Measurements from ENCODE around the gene SIN3B. TPM values are rescaled to one million over a fixed set of nuclear protein-coding genes. Genes with fewer than 3 reads are reported as not detected.

Gene SIN3B
- polyA plus RNA-seq, 1 donor from 2014 or later, result 31.2 TPM

GRCh38 chr19:16836115-16837034, 7.2 kb downstream of the SIN3B start:
- Histone ChIP-seq H3K36me3 (ENCODE audit: insufficient read depth, low read length) (no peaks in the 10 kb centered on the region), H3K9ac (ENCODE audit: low read length) (no peak overlapping the region)

GRCh38 chr19:16837035-16837362, 7.8 kb downstream of the SIN3B start:
- TF ChIP-seq REST (IDR thresholded peaks at IDR 0.05; ENCODE audit: borderline replicate concordance) (no peak), EZH2 (IDR thresholded peaks at IDR 0.05; ENCODE audit: borderline replicate concordance, insufficient read depth, low read length, poor library complexity, severe bottlenecking) (no peak), POLR2AphosphoS5 (IDR thresholded peaks at IDR 0.05) (no peak), TAF1 (IDR thresholded peaks at IDR 0.05; ENCODE audit: low read depth) (no peak), SMC3 (conservative IDR thresholded peaks at IDR 0.05; ENCODE audit: poor library complexity) (no peak), MXI1 (conservative IDR thresholded peaks at IDR 0.05; ENCODE audit: poor library complexity, severe bottlenecking) (no peak), CTCF (IDR thresholded peaks at IDR 0.05; ENCODE audit: poor library complexity, severe bottlenecking) (no peak), EP300 (conservative IDR thresholded peaks at IDR 0.05; ENCODE audit: poor library complexity, severe bottlenecking) (no peak), RAD21 (conservative IDR thresholded peaks at IDR 0.05) (no peak)
- H3F3A ChIP-seq (ENCODE audit: insufficient read depth, low read length, poor library complexity, severe bottlenecking), result no peaks in the 10 kb centered on the region
- no peak overlapping the region for H3K4me2 ChIP-seq (ENCODE audit: low read length)
- no peaks in the 10 kb centered on the region for H3K9me3 ChIP-seq (ENCODE audit: low read length)
- no peak overlapping the region for H3K9ac ChIP-seq (ENCODE audit: low read length)
- no peak overlapping the region for H2AFZ ChIP-seq (ENCODE audit: low read depth, low read length)
- no peak overlapping the region for H3K27ac ChIP-seq (ENCODE audit: low read length)
- no peaks in the 10 kb centered on the region for H3K36me3 ChIP-seq (ENCODE audit: insufficient read depth, low read length)
- no peaks in the 10 kb centered on the region for H3K27me3 ChIP-seq (ENCODE audit: insufficient read depth, low read depth, low read length)
- no peaks in the 10 kb centered on the region for H3K79me2 ChIP-seq (replicated peaks; ENCODE audit: insufficient read depth, low read length)
- H3K4me3 ChIP-seq (ENCODE audit: low read length), result no peak overlapping the region
- no peaks in the 10 kb centered on the region for H4K20me1 ChIP-seq (ENCODE audit: insufficient read depth)
- H3K9me2 ChIP-seq (ENCODE audit: insufficient read depth, low read length), result no peaks in the 10 kb centered on the region

More at GRCh38 chr19:16836115-16837034, 7.2 kb downstream of the SIN3B start:
- no peak overlapping the region for H3K27ac ChIP-seq (ENCODE audit: low read length)
- H3K79me2 ChIP-seq (replicated peaks; ENCODE audit: insufficient read depth, low read length), result no peaks in the 10 kb centered on the region
- no peaks in the 10 kb centered on the region for H3K9me2 ChIP-seq (ENCODE audit: insufficient read depth, low read length)
- no peaks in the 10 kb centered on the region for H3K9me3 ChIP-seq (ENCODE audit: low read length)
- no peaks in the 10 kb centered on the region for H4K20me1 ChIP-seq (ENCODE audit: insufficient read depth)
- no peaks in the 10 kb centered on the region for H3K27me3 ChIP-seq (ENCODE audit: insufficient read depth, low read depth, low read length)
- H2AFZ ChIP-seq (ENCODE audit: low read depth, low read length), result no peak overlapping the region
- H3K4me3 ChIP-seq (ENCODE audit: low read length), result no peak overlapping the region
- TF ChIP-seq TAF1 (IDR thresholded peaks at IDR 0.05; ENCODE audit: low read depth) (no peak), SMC3 (conservative IDR thresholded peaks at IDR 0.05; ENCODE audit: poor library complexity) (no peak), RAD21 (conservative IDR thresholded peaks at IDR 0.05) (no peak), CTCF (IDR thresholded peaks at IDR 0.05; ENCODE audit: poor library complexity, severe bottlenecking) (no peak), MXI1 (conservative IDR thresholded peaks at IDR 0.05; ENCODE audit: poor library complexity, severe bottlenecking) (no peak)
- H3F3A ChIP-seq (ENCODE audit: insufficient read depth, low read length, poor library complexity, severe bottlenecking), result no peaks in the 10 kb centered on the region
- no peak overlapping the region for H3K4me2 ChIP-seq (ENCODE audit: low read length)
